Mononuclear cell (primary cell): ENCODE results near the gene PJVK. TPM values are rescaled to one million over a fixed set of nuclear protein-coding genes. Genes with fewer than 3 reads are reported as not detected.
A peak's percentile ranks its signal among the peaks of the same experiment; 100 is the strongest.
"Not testable (repeated sequence)": the region's sequence is repeated elsewhere in the genome, so short reads cannot be mapped to it uniquely, and the experiment has no call there.

ENCODE experiments used
- H3K27me3 ChIP-seq: 2 replicates; pipeline ENCODE4 v1.6.0; 2011; ENCODE audit warnings: low read length, control low read depth; ENCODE audit not compliant: insufficient read depth
- H3K4me1 ChIP-seq: 2 replicates; pipeline ENCODE4 v1.5.1; 2011; ENCODE audit warnings: mild to moderate bottlenecking, low read length, control low read depth; ENCODE audit not compliant: insufficient read depth
- H3K4me3 ChIP-seq: 2 replicates; pipeline ENCODE4 v1.5.1; 2011; ENCODE audit warnings: mild to moderate bottlenecking, low read length, moderate library complexity
- H3K9me3 ChIP-seq: 2 replicates; pipeline ENCODE4 v1.5.1; 2011; ENCODE audit warnings: low read depth, mild to moderate bottlenecking, control low read depth, low read length
- total RNA-seq: library from RNA; depleted of rRNA; stranded (reverse); fragments of >200 nt; gene quantifications from one replicate; pipeline ENCODE4 v1.2.3, GENCODE V29; 2012

Gene PJVK
- 1.2 TPM for total RNA-seq

GRCh38 chr2:178450774-178451525 is at the start of gene PJVK, which contains the start of gene PRKRA:
TSS of gene PJVK (plus strand) at chr2:178451378. CDS start at chr2:178453410, 2,032 bp downstream.
TSS of gene PRKRA (minus strand) at chr2:178451175. CDS start at chr2:178451030, 145 bp downstream.
- Histone ChIP-seq H3K4me1 (peaks cover 20% of the 10 kb centered on the region), H3K9me3 (no peaks in the 10 kb centered on the region), H3K4me3 (peak within 1 kb of the TSS; percentile 72), H3K27me3 (no peaks in the 10 kb centered on the region)

- no peaks in the 10 kb centered on the region for H3K4me1 ChIP-seq
- H3K9me3 ChIP-seq = no peaks in the 10 kb centered on the region
- no peaks in the 10 kb centered on the region for H3K27me3 ChIP-seq
- no peak overlapping the region for H3K4me3 ChIP-seq
Measured at GRCh38 chr2:178401994-178402437, 49.2 kb upstream of the PJVK start.

- Histone ChIP-seq H3K4me3 (no peak overlapping the region), H3K4me1 (no peaks in the 10 kb centered on the region), H3K9me3 (no peaks in the 10 kb centered on the region), H3K27me3 (no peaks in the 10 kb centered on the region)
Measured at GRCh38 chr2:178403671-178404306, 47.4 kb upstream of the PJVK start.

- H3K4me3 ChIP-seq = no peak overlapping the region
- no peaks in the 10 kb centered on the region for H3K27me3 ChIP-seq
- no peaks in the 10 kb centered on the region for H3K4me1 ChIP-seq
- no peaks in the 10 kb centered on the region for H3K9me3 ChIP-seq
Measured at GRCh38 chr2:178404368-178404767, 46.8 kb upstream of the PJVK start.

- H3K27me3 ChIP-seq = no peaks in the 10 kb centered on the region
- H3K9me3 ChIP-seq = no peaks in the 10 kb centered on the region
- H3K4me1 ChIP-seq = peaks cover 4% of the 10 kb centered on the region
- H3K4me3 ChIP-seq = no peak overlapping the region
Measured at GRCh38 chr2:178409261-178409660, 41.9 kb upstream of the PJVK start.

- H3K4me1 ChIP-seq = peaks cover 14% of the 10 kb centered on the region
- no peaks in the 10 kb centered on the region for H3K9me3 ChIP-seq
- H3K27me3 ChIP-seq = no peaks in the 10 kb centered on the region
- H3K4me3 ChIP-seq = no peak overlapping the region
Measured at GRCh38 chr2:178412047-178412446, 39.1 kb upstream of the PJVK start.

GRCh38 chr2:178412453-178412852 is 38.7 kb upstream of the PJVK start:
- peaks cover 14% of the 10 kb centered on the region for H3K4me1 ChIP-seq
- H3K4me3 ChIP-seq, H3K9me3 ChIP-seq, H3K27me3 ChIP-seq: not testable (repeated sequence)

- no peaks in the 10 kb centered on the region for H3K27me3 ChIP-seq
- H3K4me3 ChIP-seq = peak overlapping the region; percentile 64
- peaks cover 14% of the 10 kb centered on the region for H3K4me1 ChIP-seq
- no peaks in the 10 kb centered on the region for H3K9me3 ChIP-seq
Measured at GRCh38 chr2:178413472-178414265, 37.5 kb upstream of the PJVK start.

GRCh38 chr2:178414266-178415247 is 36.6 kb upstream of the PJVK start:
- no peaks in the 10 kb centered on the region for H3K27me3 ChIP-seq
- peak overlapping the region; percentile 64 for H3K4me3 ChIP-seq
- H3K9me3 ChIP-seq = no peaks in the 10 kb centered on the region

GRCh38 chr2:178415979-178416378 is 35.2 kb upstream of the PJVK start:
- H3K27me3 ChIP-seq = no peaks in the 10 kb centered on the region
- H3K9me3 ChIP-seq = no peaks in the 10 kb centered on the region
- no peak overlapping the region for H3K4me3 ChIP-seq
- peaks cover 19% of the 10 kb centered on the region for H3K4me1 ChIP-seq

More at GRCh38 chr2:178414266-178415247, 36.6 kb upstream of the PJVK start:
- H3K4me1 ChIP-seq = peaks cover 14% of the 10 kb centered on the region

- Histone ChIP-seq H3K4me1 (peaks cover 18% of the 10 kb centered on the region), H3K27me3 (no peaks in the 10 kb centered on the region), H3K4me3 (no peak overlapping the region), H3K9me3 (no peaks in the 10 kb centered on the region)
Measured at GRCh38 chr2:178417916-178418315, 33.3 kb upstream of the PJVK start.

GRCh38 chr2:178418426-178418825 is 32.8 kb upstream of the PJVK start:
- H3K9me3 ChIP-seq = no peaks in the 10 kb centered on the region
- peaks cover 15% of the 10 kb centered on the region for H3K4me1 ChIP-seq
- no peak overlapping the region for H3K4me3 ChIP-seq
- H3K27me3 ChIP-seq = no peaks in the 10 kb centered on the region

- Histone ChIP-seq H3K9me3 (no peaks in the 10 kb centered on the region), H3K4me1 (peaks cover 15% of the 10 kb centered on the region), H3K27me3 (no peaks in the 10 kb centered on the region), H3K4me3 (no peak overlapping the region)
Measured at GRCh38 chr2:178419123-178419522, 32.1 kb upstream of the PJVK start.

- no peaks in the 10 kb centered on the region for H3K27me3 ChIP-seq
- H3K4me1 ChIP-seq = peaks cover 5% of the 10 kb centered on the region
- no peak overlapping the region for H3K4me3 ChIP-seq
- H3K9me3 ChIP-seq = peaks cover 6% of the 10 kb centered on the region
Measured at GRCh38 chr2:178420463-178420999, 30.6 kb upstream of the PJVK start.
